GM19099 (cell line): ENCODE measurements around the gene ANO2.

ENCODE experiments used
- POLR2A ChIP-seq: IDR thresholded peaks from 3 replicates; pipeline ENCODE4 v1.6.1; 2011; ENCODE audit warnings: low read depth; ENCODE audit not compliant: insufficient read length; ENCODE audit errors: extremely low read depth

ANO2 gene

GRCh38 chr12:5945071-5946008 lies at the start of gene ANO2:
ANO2 (minus strand) TSS chr12:5945259; CDS start chr12:5945217, 42 bp downstream.
- no peak for TF ChIP-seq POLR2A

- TF ChIP-seq POLR2A: no peak
Observed at GRCh38 chr12:5989621-5990020, 44.6 kb upstream of the ANO2 start.

GRCh38 chr12:5988659-5989116 lies 43.6 kb upstream of the ANO2 start:
- TF ChIP-seq POLR2A: no peak

- TF ChIP-seq POLR2A: no peak
Observed at GRCh38 chr12:5988088-5988487, 43.0 kb upstream of the ANO2 start.

GRCh38 chr12:5987573-5987972 lies 42.5 kb upstream of the ANO2 start:
- TF ChIP-seq POLR2A: no peak

- no peak for TF ChIP-seq POLR2A
Observed at GRCh38 chr12:5985471-5985870, 40.4 kb upstream of the ANO2 start.

GRCh38 chr12:5984873-5985272 lies 39.8 kb upstream of the ANO2 start:
- no peak for TF ChIP-seq POLR2A

- no peak for TF ChIP-seq POLR2A
Observed at GRCh38 chr12:5982106-5982505, 37.0 kb upstream of the ANO2 start.

- no peak for TF ChIP-seq POLR2A
Observed at GRCh38 chr12:5977556-5977955, 32.5 kb upstream of the ANO2 start.

GRCh38 chr12:5976711-5977110 lies 31.7 kb upstream of the ANO2 start:
- no peak for TF ChIP-seq POLR2A

- no peak for TF ChIP-seq POLR2A
Observed at GRCh38 chr12:5976196-5976595, 31.1 kb upstream of the ANO2 start.

- no peak for TF ChIP-seq POLR2A
Observed at GRCh38 chr12:5973461-5974115, 28.5 kb upstream of the ANO2 start.

- TF ChIP-seq POLR2A: no peak
Observed at GRCh38 chr12:5972387-5972786, 27.3 kb upstream of the ANO2 start.

GRCh38 chr12:5971194-5971850 lies 26.3 kb upstream of the ANO2 start:
- no peak for TF ChIP-seq POLR2A

GRCh38 chr12:5969974-5970690 lies 25.1 kb upstream of the ANO2 start:
- TF ChIP-seq POLR2A: no peak

- TF ChIP-seq POLR2A: no peak
Observed at GRCh38 chr12:5969156-5969973, 24.3 kb upstream of the ANO2 start.
